Neural cell (in vitro differentiated cells): ENCODE measurements around the gene CLDN15. TPM values are rescaled to one million over a fixed set of nuclear protein-coding genes. Genes with fewer than 3 reads are reported as not detected.

Source experiments
- H2AFZ ChIP-seq: fragments of 200-600, 300-800 bp; sonication (generic), shearing (Covaris generic); 2 replicates; pipeline ENCODE4 v1.6.0; 2014; ENCODE audit warnings: low read depth, mild to moderate bottlenecking, antibody characterized with exemption, low read length, moderate library complexity
- H3F3A ChIP-seq: fragments of 200-600 bp; shearing (Covaris generic); 2 replicates; pipeline ENCODE4 v1.6.1; 2016; ENCODE audit warnings: mild to moderate bottlenecking, moderate library complexity, mixed read lengths, antibody characterized with exemption, low read length; ENCODE audit not compliant: insufficient read depth, poor library complexity, severe bottlenecking
- H3K27ac ChIP-seq: fragments of 200-600, 300-800 bp; sonication (generic), shearing (Covaris generic); 2 replicates; pipeline ENCODE4 v1.5.1; 2014; ENCODE audit warnings: mild to moderate bottlenecking, low read length, moderate library complexity
- H3K27me3 ChIP-seq: fragments of 300-800, 200-600 bp; sonication (generic), shearing (Covaris generic); 2 replicates; pipeline ENCODE4 v1.6.0; 2014; ENCODE audit warnings: mild to moderate bottlenecking, low read depth, low read length, moderate library complexity; ENCODE audit not compliant: insufficient read depth
- H3K36me3 ChIP-seq: fragments of 300-800, 200-600 bp; sonication (generic), shearing (Covaris generic); 2 replicates; pipeline ENCODE4 v1.5.1; 2014; ENCODE audit warnings: mild to moderate bottlenecking, antibody characterized with exemption, low read length, moderate library complexity; ENCODE audit not compliant: insufficient read depth
- H3K4me2 ChIP-seq: fragments of 300-800, 200-600 bp; sonication (generic), shearing (Covaris generic); 2 replicates; pipeline ENCODE4 v1.6.0; 2014; ENCODE audit warnings: mild to moderate bottlenecking, low read length
- H3K4me3 ChIP-seq: fragments of 300-800, 200-600 bp; sonication (generic), shearing (Covaris generic); 2 replicates; pipeline ENCODE4 v1.5.1; 2014; ENCODE audit warnings: mild to moderate bottlenecking, low read length, moderate library complexity
- H3K79me2 ChIP-seq: fragments of 200-600 bp; shearing (Covaris generic); replicated peaks from 2 replicates; pipeline ENCODE4 v1.6.0; 2014; ENCODE audit warnings: mild to moderate bottlenecking, low read length, moderate library complexity; ENCODE audit not compliant: insufficient read depth
- H3K9ac ChIP-seq: fragments of 300-800, 200-600 bp; sonication (generic), shearing (Covaris generic); 2 replicates; pipeline ENCODE4 v1.6.1; 2016; ENCODE audit warnings: mild to moderate bottlenecking, low read length, mixed read lengths
- H3K9me2 ChIP-seq: fragments of 200-600 bp; shearing (Covaris generic); 2 replicates; pipeline ENCODE4 v1.6.1; 2016; ENCODE audit warnings: mild to moderate bottlenecking, low read length, mixed read lengths; ENCODE audit not compliant: insufficient read depth
- H3K9me3 ChIP-seq: fragments of 200-600, 300-800 bp; sonication (generic), shearing (Covaris generic); 2 replicates; pipeline ENCODE4 v1.6.1; 2016; ENCODE audit warnings: mild to moderate bottlenecking, mixed run types, low read length, moderate library complexity, mixed read lengths
- H4K20me1 ChIP-seq: fragments of 200-600 bp; shearing (Covaris generic); 2 replicates; pipeline ENCODE4 v1.6.1; 2016; ENCODE audit warnings: mild to moderate bottlenecking, mixed run types; ENCODE audit not compliant: insufficient read depth
- CTCF ChIP-seq: fragments of 450-650 bp; IDR thresholded peaks from 2 replicates; pipeline ENCODE4 v1.5.1; 2014; ENCODE audit warnings: antibody characterized with exemption, mild to moderate bottlenecking, moderate library complexity; ENCODE audit not compliant: poor library complexity, severe bottlenecking
- EP300 ChIP-seq: fragments of 450-650 bp; conservative IDR thresholded peaks from 2 replicates; pipeline ENCODE4 v1.6.1; 2014; ENCODE audit warnings: antibody characterized with exemption, mild to moderate bottlenecking, moderate library complexity; ENCODE audit not compliant: poor library complexity, severe bottlenecking
- EZH2 ChIP-seq: fragments of 200-600, 300-800 bp; shearing (Covaris generic), sonication (generic); IDR thresholded peaks from 2 replicates; pipeline ENCODE4 v1.6.1; 2014; ENCODE audit warnings: antibody characterized with exemption, low read length, borderline replicate concordance, mild to moderate bottlenecking; ENCODE audit not compliant: insufficient read depth, poor library complexity, severe bottlenecking
- MXI1 ChIP-seq: fragments of 450-650 bp; conservative IDR thresholded peaks from 2 replicates; pipeline ENCODE4 v1.6.1; 2014; ENCODE audit warnings: antibody characterized with exemption, mild to moderate bottlenecking; ENCODE audit not compliant: poor library complexity, severe bottlenecking
- POLR2AphosphoS5 ChIP-seq: IDR thresholded peaks from 2 replicates; pipeline ENCODE4 v1.6.1; 2012
- RAD21 ChIP-seq: fragments of 450-650 bp; conservative IDR thresholded peaks from 2 replicates; pipeline ENCODE4 v1.6.1; 2014; ENCODE audit warnings: antibody characterized with exemption, mild to moderate bottlenecking, moderate library complexity
- REST ChIP-seq: IDR thresholded peaks from 2 replicates; pipeline ENCODE4 v1.6.1; 2012; ENCODE audit warnings: borderline replicate concordance
- SMC3 ChIP-seq: fragments of 450-650 bp; conservative IDR thresholded peaks from 2 replicates; pipeline ENCODE4 v1.6.1; 2014; ENCODE audit warnings: antibody characterized with exemption, mild to moderate bottlenecking, moderate library complexity; ENCODE audit not compliant: poor library complexity
- TAF1 ChIP-seq: IDR thresholded peaks from 2 replicates; pipeline ENCODE4 v1.6.1; 2012; ENCODE audit warnings: low read depth
- polyA plus RNA-seq: library from polyadenylated mRNA; depleted of rRNA; stranded (reverse); fragments of >200 nt; gene quantifications from 2 replicates; pipeline ENCODE4 v1.2.3, GENCODE V29; 2014

The CLDN15 gene
- polyA plus RNA-seq, 1 donor from 2014 or later, result 10.9 TPM

- Histone ChIP-seq H3K79me2 (no peaks in the 10 kb centered on the region), H3K9me2 (no peaks in the 10 kb centered on the region), H3K27ac (no peak overlapping the region), H3K4me3 (no peak overlapping the region), H3K9me3 (no peaks in the 10 kb centered on the region), H3K9ac (no peak overlapping the region), H3K27me3 (peaks cover 11% of the 10 kb centered on the region), H2AFZ (no peak overlapping the region), H4K20me1 (no peaks in the 10 kb centered on the region), H3F3A (no peaks in the 10 kb centered on the region), H3K4me2 (no peak overlapping the region), H3K36me3 (no peaks in the 10 kb centered on the region)
- TF ChIP-seq CTCF (no peak), RAD21 (no peak), EP300 (no peak), TAF1 (no peak), POLR2AphosphoS5 (no peak), REST (no peak), MXI1 (no peak), SMC3 (no peak), EZH2 (no peak)
Observed at GRCh38 chr7:101207459-101207858, 30.1 kb downstream of the CLDN15 start.

GRCh38 chr7:101206665-101207042, 30.9 kb downstream of the CLDN15 start:
- H4K20me1 ChIP-seq, result no peaks in the 10 kb centered on the region
- no peaks in the 10 kb centered on the region for H3K9me2 ChIP-seq
- H3K36me3 ChIP-seq, result no peaks in the 10 kb centered on the region
- no peaks in the 10 kb centered on the region for H3K79me2 ChIP-seq
- H2AFZ ChIP-seq, result no peak overlapping the region
- H3K9ac ChIP-seq, result no peak overlapping the region
- no peaks in the 10 kb centered on the region for H3K9me3 ChIP-seq
- peaks cover 19% of the 10 kb centered on the region for H3K27me3 ChIP-seq
- no peak overlapping the region for H3K4me2 ChIP-seq
- H3F3A ChIP-seq, result no peaks in the 10 kb centered on the region
- H3K4me3 ChIP-seq, result no peak overlapping the region
- TF ChIP-seq EZH2, result no peak
- no peak for TF ChIP-seq SMC3
- TF ChIP-seq EP300, result no peak
- no peak for TF ChIP-seq TAF1
- TF ChIP-seq CTCF, result no peak
- no peak for TF ChIP-seq RAD21
- TF ChIP-seq POLR2AphosphoS5, result no peak
- TF ChIP-seq REST, result no peak
- no peak for TF ChIP-seq MXI1
- no peak overlapping the region for H3K27ac ChIP-seq
